Astrocyte (in vitro differentiated cells and primary cell): Measurements from ENCODE around the gene AUP1. TPM values are rescaled to one million over a fixed set of nuclear protein-coding genes. Genes with fewer than 3 reads are reported as not detected.

Source experiments
- DNase-seq: peaks from one replicate; pipeline ENCODE4 v3.0.0-alpha.2; 2010; ENCODE audit warnings: low read depth
- FAIRE-seq: peaks from 2 replicates; lab custom pipeline; 2011; peaks lifted over from hg19 to GRCh38; lab: Jason Lieb, UNC
- H2AFZ ChIP-seq: 2 replicates; pipeline ENCODE4 v1.6.0; 2012; ENCODE audit warnings: low read depth, low read length, inconsistent platforms
- H3K27ac ChIP-seq: 2 replicates; pipeline ENCODE4 v1.5.1; 2011; ENCODE audit warnings: low read depth, low read length, inconsistent platforms
- H3K27me3 ChIP-seq: 2 replicates; pipeline ENCODE4 v1.6.0; 2011; ENCODE audit warnings: low read length, inconsistent platforms; ENCODE audit not compliant: insufficient read depth
- H3K36me3 ChIP-seq: 2 replicates; pipeline ENCODE4 v1.5.1; 2011; ENCODE audit warnings: low read length, inconsistent platforms; ENCODE audit not compliant: insufficient read depth
- H3K4me1 ChIP-seq: 2 replicates; pipeline ENCODE4 v1.5.1; 2011; ENCODE audit warnings: low read length, inconsistent platforms; ENCODE audit not compliant: insufficient read depth
- H3K4me2 ChIP-seq: 2 replicates; pipeline ENCODE4 v1.6.0; 2012; ENCODE audit warnings: low read length, inconsistent platforms
- H3K4me3 ChIP-seq: 2 replicates; pipeline ENCODE4 v1.5.1; 2011; ENCODE audit warnings: low read depth, mild to moderate bottlenecking, low read length, inconsistent platforms; ENCODE audit not compliant: insufficient read depth
- H3K79me2 ChIP-seq: 2 replicates; pipeline ENCODE4 v1.6.0; 2012; ENCODE audit warnings: mild to moderate bottlenecking, low read length, inconsistent platforms; ENCODE audit not compliant: insufficient read depth
- H3K9ac ChIP-seq: 2 replicates; pipeline ENCODE4 v1.6.0; 2012; ENCODE audit warnings: mild to moderate bottlenecking, low read length, inconsistent platforms
- H3K9me3 ChIP-seq: 2 replicates; pipeline ENCODE4 v1.5.1; 2012; ENCODE audit warnings: low read depth, mild to moderate bottlenecking, low read length, inconsistent platforms; ENCODE audit not compliant: insufficient read depth
- H4K20me1 ChIP-seq: 2 replicates; pipeline ENCODE4 v1.6.0; 2012; ENCODE audit warnings: low read length, inconsistent platforms; ENCODE audit not compliant: insufficient read depth
- H3K27ac Mint-ChIP-seq: one replicate; pipeline ENCODE4 v1.8.0; 2021; ENCODE audit warnings: mild to moderate bottlenecking, mixed read lengths; ENCODE audit not compliant: unreplicated experiment
- H3K27me3 Mint-ChIP-seq: one replicate; pipeline ENCODE4 v1.8.0; 2021; ENCODE audit warnings: low read depth, mixed read lengths; ENCODE audit not compliant: unreplicated experiment
- H3K36me3 Mint-ChIP-seq: one replicate; pipeline ENCODE4 v1.8.0; 2021; ENCODE audit warnings: low read depth, mixed read lengths; ENCODE audit not compliant: unreplicated experiment
- H3K4me1 Mint-ChIP-seq: one replicate; pipeline ENCODE4 v1.8.0; 2021; ENCODE audit warnings: low read depth, mixed read lengths; ENCODE audit not compliant: unreplicated experiment
- H3K4me3 Mint-ChIP-seq: one replicate; pipeline ENCODE4 v1.8.0; 2021; ENCODE audit warnings: mild to moderate bottlenecking, moderate library complexity, mixed read lengths; ENCODE audit not compliant: unreplicated experiment
- H3K9me3 Mint-ChIP-seq: one replicate; pipeline ENCODE4 v1.8.0; 2021; ENCODE audit warnings: mild to moderate bottlenecking, mixed read lengths; ENCODE audit not compliant: unreplicated experiment
- CTCF ChIP-seq: IDR thresholded peaks from 2 replicates; pipeline ENCODE4 v1.5.1; 2011; ENCODE audit warnings: low read depth, mild to moderate bottlenecking, inconsistent platforms, low read length, moderate library complexity; ENCODE audit not compliant: insufficient read depth
- EZH2 ChIP-seq: IDR thresholded peaks from 2 replicates; pipeline ENCODE4 v1.6.1; 2012; ENCODE audit warnings: mild to moderate bottlenecking, low read length, inconsistent platforms; ENCODE audit not compliant: insufficient read depth
- total RNA-seq: library from RNA; stranded (reverse); gene quantifications from 2 replicates; pipeline ENCODE4 v1.2.1, GENCODE V29; 2021

The AUP1 gene
- total RNA-seq, 1 donor from 2014 or later = 82.5 TPM

- H3K9me3 Mint-ChIP-seq = no peaks in the 10 kb centered on the region
- Histone ChIP-seq H3K27ac (no peak overlapping the region), H3K4me3 (no peak overlapping the region), H2AFZ (peak overlapping the region; percentile 53), H3K4me2 (no peak overlapping the region), H3K27me3 (no peaks in the 10 kb centered on the region), H3K79me2 (no peaks in the 10 kb centered on the region), H3K4me1 (peaks cover 19% of the 10 kb centered on the region), H3K9ac (no peak overlapping the region), H4K20me1 (no peaks in the 10 kb centered on the region), H3K9me3 (no peaks in the 10 kb centered on the region), H3K36me3 (no peaks in the 10 kb centered on the region)
- TF ChIP-seq CTCF (no peak), EZH2 (no peak)
- H3K4me3 Mint-ChIP-seq = no peak overlapping the region
- H3K36me3 Mint-ChIP-seq = peaks cover 1% of the 10 kb centered on the region
- H3K27me3 Mint-ChIP-seq = no peaks in the 10 kb centered on the region
- no peak for DNase-seq
- no peak overlapping the region for H3K27ac Mint-ChIP-seq
- FAIRE-seq = no peak
- peaks cover 13% of the 10 kb centered on the region for H3K4me1 Mint-ChIP-seq
Observed at GRCh38 chr2:74577448-74577847, 47.9 kb upstream of the AUP1 start.

- Mint-ChIP-seq H3K36me3 (peaks cover 1% of the 10 kb centered on the region), H3K4me3 (no peak overlapping the region), H3K9me3 (no peaks in the 10 kb centered on the region), H3K27me3 (no peaks in the 10 kb centered on the region), H3K4me1 (peaks cover 13% of the 10 kb centered on the region), H3K27ac (no peak overlapping the region)
- Histone ChIP-seq H2AFZ (peak overlapping the region; percentile 11), H3K9ac (no peak overlapping the region), H3K79me2 (no peaks in the 10 kb centered on the region), H3K4me1 (peaks cover 19% of the 10 kb centered on the region), H3K36me3 (no peaks in the 10 kb centered on the region), H3K4me2 (no peak overlapping the region), H3K27ac (no peak overlapping the region), H3K27me3 (no peaks in the 10 kb centered on the region), H3K4me3 (no peak overlapping the region), H3K9me3 (no peaks in the 10 kb centered on the region), H4K20me1 (no peaks in the 10 kb centered on the region)
- DNase-seq = peak; percentile 85
- peak; percentile 54 for FAIRE-seq
- TF ChIP-seq CTCF (no peak), EZH2 (no peak)
Observed at GRCh38 chr2:74576863-74577229, 47.3 kb upstream of the AUP1 start.

GRCh38 chr2:74576211-74576862, 46.8 kb upstream of the AUP1 start:
- Histone ChIP-seq H3K27me3 (no peaks in the 10 kb centered on the region), H3K4me3 (no peak overlapping the region), H3K9ac (no peak overlapping the region), H3K36me3 (no peaks in the 10 kb centered on the region), H3K79me2 (no peaks in the 10 kb centered on the region), H3K4me2 (no peak overlapping the region), H2AFZ (peak overlapping the region; percentile 11), H3K4me1 (peaks cover 19% of the 10 kb centered on the region), H3K27ac (no peak overlapping the region), H3K9me3 (no peaks in the 10 kb centered on the region), H4K20me1 (no peaks in the 10 kb centered on the region)
- TF ChIP-seq CTCF (no peak), EZH2 (no peak)
- Mint-ChIP-seq H3K9me3 (no peaks in the 10 kb centered on the region), H3K4me1 (peaks cover 13% of the 10 kb centered on the region), H3K27me3 (no peaks in the 10 kb centered on the region), H3K36me3 (peaks cover 1% of the 10 kb centered on the region), H3K27ac (peak overlapping the region; percentile 27), H3K4me3 (no peak overlapping the region)
- DNase-seq (peak; percentile 49), FAIRE-seq (no peak)
